GM18519 (cell line): Measurements from ENCODE around the gene ESPL1.
A peak's percentile ranks its signal among the peaks of the same experiment; 100 is the strongest.

Experiments
- ATAC-seq: cut with Tn5 transposase; IDR thresholded peaks from one replicate; pipeline ENCODE4 v1.9.1; 2021; ENCODE audit warnings: mild to moderate bottlenecking, moderate library complexity; ENCODE audit not compliant: unreplicated experiment, low FRiP score

The ESPL1 gene

DNA sequence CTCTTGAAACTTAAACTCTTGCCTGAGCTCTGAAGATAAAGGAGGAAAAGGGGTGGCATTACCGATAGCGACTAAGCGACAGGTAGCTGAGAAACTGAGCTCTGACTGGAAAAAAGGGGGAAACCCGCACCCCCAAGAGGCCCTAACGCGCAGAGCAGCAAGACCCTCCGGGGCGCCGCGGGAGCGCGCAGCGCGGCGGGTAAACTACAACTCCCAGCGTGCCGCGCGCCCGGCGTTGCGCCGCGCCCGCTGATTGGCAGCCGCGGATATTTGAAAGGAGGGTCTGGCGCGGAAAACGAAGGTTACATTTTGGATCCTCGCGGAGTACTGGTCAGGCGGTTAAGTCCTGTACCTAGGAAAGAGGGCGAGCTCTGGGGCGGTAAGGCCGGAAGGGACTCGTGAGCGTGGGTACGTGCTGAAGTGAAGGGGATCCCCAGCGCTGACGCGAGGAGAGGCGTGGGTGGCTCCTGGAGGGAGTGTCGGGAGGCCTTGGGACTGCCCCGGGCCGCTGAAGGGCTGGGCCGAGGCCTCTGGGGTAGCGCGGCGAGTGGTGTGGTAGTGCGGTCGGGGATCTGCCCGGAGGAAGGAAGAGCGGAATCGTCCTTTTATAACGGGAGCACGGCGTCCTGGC, at the start of gene ESPL1:
TSS of gene ESPL1 (plus strand) at position 301 of the 631 bp plus-strand sequence. CDS start 468 bp downstream, outside the sequence.
- peak; percentile 83 for ATAC-seq

GRCh38 chr12:53218551-53219291, 49.4 kb upstream of the ESPL1 start:
- no peak for ATAC-seq

DNA sequence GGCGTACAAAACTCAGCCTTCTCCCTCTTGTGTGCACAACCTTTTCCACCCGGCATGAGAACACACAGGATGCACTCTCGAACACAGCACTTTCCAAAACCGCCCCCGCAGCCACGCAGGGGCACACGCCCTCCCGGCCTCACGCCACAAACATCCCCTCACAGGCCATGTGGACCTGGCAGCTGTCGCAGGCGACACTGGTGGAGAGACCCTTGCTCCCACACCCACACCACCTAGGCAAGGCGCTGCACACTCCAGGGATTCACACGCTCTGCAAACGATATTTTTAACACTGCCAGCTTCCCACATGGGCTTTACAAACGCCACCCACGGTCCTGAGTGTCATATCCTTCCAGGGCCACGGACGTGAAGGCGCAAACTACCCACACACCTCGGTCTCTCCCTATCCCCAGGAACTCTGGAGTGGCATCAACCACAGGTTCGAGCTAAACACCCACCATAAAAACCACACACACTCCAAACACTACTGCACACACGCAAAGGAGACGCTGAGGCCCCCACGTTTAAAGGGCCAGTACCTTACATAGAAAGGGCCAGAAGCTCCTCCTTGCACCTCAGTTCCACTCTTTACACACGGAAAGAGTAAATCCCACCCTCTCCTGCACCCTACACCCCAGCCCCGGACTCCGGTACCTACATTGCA, 48.7 kb upstream of the ESPL1 start:
- no peak for ATAC-seq

GRCh38 chr12:53219956-53220693, 48.0 kb upstream of the ESPL1 start:
- ATAC-seq, result no peak

DNA sequence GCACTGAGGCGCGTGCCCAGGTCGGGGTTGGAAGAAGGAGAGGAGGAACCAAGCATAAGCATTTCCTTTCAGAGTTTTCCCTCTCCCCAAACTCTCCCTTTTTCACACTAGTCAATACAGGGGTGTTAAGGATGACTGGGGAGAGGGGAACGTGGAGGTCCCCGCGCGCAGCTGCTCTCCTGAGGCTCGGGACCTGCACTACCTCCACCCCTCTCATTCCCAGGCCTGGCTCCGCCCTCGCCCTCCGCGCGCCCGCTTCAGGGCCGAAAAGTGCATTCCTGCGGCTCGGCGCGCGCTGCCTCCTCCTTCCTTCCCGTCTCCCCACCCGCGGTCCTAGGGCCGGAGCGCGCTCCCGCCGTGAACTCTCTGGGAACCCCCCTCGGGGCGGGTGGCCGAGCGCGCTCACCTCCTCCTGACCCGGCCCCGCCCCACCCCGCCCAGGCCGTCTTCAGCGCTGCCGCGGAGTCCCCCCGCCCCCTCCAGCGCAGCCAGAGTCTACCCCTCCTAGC, 47.4 kb upstream of the ESPL1 start:
- ATAC-seq, result no peak

DNA sequence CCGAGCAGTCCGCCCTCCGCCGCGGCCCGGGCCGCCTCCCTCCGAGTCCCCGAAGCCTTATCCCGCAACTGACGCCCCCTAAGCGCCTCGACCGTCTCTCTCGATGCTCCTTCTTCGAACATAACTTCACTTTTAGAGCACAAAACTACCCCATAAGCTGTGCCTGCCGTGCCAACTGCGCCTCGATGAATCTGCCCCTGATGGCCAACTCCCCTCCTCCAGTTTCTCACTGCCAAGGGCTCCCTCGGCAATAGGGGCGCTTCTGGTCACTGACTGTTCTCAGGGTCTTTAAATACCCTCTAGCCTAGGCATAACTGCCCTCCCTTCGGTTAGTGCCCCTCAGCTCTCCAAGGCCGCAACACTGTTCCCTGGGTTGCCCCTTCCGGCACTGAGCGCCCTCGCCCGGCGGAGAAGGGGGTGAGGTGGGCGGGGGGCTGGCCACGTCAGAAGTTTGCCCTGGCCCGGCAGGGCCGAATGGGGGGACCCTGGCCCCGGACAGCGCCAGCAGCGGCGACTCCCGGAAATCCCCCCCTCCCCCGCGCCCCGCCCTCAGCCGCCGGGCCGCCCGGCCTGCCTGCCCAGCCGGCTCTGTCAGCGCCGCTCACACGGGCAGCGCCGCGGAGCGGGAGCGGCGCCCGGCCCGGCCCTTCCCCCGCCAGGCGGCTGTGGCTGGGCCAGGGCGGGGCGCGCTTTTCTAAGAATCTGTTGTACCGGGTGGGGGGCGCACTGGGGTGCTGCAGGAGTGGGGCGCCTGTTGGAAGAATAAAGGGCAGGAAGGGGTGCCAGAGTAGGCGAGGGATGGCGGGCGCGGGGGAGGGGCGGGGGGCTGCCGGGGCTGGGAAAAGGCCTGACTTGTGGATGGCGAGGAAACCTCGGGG, 46.7 kb upstream of the ESPL1 start:
- no peak for ATAC-seq

- ATAC-seq, result no peak
Measured at GRCh38 chr12:53222170-53222721, 45.9 kb upstream of the ESPL1 start.

DNA sequence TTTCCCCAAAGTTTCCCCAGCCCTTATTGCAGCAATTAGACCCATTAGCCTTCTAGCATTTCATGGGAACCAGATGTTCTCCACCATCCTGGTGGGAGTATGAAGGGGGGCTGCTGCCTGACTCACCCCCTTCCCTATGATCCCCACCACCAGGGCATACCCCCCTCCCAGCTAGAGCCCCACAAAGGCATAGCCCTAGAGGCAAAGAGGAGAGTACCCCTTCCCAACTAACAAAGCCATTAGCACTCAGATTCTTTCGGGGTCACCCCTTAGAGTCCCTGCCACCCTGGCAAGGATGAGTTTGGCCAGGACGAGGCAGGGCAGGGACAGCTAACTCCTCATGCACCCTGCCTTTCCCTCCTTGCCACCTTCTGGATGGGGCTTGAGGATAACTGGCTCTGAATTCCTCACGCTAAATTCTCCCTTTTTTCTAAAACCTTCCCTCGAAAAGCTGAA, 45.3 kb upstream of the ESPL1 start:
- no peak for ATAC-seq

- no peak for ATAC-seq
Measured at GRCh38 chr12:53223389-53224060, 44.6 kb upstream of the ESPL1 start.

DNA sequence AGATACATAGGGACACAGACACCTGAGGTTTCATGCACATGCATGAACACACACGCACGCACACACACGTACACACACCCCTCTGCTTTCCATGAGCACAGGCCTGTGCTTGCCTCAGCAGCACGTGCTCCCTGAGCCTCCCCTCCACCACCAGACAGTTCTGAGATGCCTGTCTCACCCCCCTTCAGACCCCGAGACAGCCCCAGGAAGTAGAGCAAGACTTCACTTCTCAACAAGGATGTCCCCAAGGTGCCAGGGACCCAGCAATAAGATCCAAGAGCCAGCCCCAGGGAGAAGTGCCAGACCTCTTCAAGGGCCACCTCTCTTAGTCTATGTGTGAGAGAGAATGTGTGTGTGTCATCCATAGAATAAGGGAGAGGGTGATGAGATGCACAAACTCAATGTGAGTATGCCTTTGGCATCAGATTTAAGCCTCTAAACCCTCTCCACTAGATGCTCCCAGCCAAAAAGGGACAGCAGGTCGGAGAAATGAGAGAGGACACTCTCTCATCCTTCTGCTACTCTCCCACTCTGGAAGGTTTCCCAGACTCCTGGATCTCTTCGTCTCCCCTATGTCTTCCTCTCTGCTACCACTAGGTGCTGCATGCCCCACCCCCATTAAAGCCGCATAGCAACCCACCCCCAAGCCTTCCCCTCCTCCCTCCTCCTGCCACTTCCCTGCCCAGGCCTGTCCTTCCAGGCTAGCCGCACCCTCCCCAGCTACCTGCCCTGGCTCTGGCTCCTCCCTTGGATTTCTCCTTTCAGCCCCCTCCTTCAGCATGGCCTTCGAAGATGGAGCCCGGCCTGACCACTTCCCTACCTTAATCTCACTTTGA, 43.8 kb upstream of the ESPL1 start:
- ATAC-seq, result no peak

DNA sequence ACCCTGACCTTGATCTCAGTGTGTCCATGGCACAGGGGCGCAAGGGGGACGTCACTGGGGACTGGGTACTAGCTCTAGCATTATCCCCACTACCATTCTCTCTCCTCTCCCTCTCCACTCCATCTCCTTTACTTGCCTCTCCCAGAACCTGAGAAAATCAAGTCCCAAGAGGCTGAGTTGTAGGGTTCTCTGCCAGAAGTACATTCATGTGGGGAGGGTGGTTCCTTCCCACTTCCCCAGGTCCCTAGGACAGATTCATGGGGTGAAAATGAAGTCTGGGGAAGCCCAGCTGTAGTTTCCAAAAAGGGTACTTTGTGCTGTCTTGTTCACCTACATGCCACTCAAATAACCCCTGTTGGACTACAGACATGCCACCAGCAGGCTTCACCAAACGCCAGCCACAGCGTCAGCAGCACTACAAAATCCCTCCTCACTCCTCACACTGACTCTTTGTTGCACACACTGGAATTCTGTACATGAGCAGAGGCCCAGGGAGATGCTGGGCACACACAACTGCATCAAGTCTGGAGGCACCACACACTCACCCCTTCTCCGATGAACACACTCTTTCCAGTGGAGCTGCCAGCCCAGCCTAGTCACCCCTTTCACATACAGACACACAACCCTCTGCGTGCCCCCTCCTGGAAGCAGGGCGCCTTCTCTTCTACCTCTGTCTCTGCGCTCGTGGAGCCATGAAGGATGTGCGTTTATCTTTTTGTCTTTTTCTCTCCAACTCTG, 43.0 kb upstream of the ESPL1 start:
- ATAC-seq, result no peak

GRCh38 chr12:53225635-53226424, 42.3 kb upstream of the ESPL1 start:
- ATAC-seq, result no peak

DNA sequence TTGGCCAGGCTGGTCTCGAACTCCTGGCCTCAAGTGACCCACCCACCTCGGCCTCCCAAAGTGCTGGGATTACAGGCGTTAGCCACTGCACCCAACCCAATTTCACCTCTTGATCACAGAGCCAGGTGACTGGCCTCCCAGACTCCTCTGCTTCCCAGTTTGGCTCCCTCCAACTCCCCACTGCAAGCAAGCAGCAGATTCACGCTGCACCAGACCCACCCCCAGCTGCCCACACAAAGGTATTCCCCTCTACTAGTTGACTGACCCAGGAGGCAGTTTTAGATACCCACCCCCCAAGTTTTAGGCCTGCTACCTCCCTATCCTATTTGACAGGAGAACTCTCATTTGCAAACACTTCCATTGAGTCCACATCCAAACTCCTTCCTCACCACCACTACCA, 41.3 kb upstream of the ESPL1 start:
- ATAC-seq, result no peak

DNA sequence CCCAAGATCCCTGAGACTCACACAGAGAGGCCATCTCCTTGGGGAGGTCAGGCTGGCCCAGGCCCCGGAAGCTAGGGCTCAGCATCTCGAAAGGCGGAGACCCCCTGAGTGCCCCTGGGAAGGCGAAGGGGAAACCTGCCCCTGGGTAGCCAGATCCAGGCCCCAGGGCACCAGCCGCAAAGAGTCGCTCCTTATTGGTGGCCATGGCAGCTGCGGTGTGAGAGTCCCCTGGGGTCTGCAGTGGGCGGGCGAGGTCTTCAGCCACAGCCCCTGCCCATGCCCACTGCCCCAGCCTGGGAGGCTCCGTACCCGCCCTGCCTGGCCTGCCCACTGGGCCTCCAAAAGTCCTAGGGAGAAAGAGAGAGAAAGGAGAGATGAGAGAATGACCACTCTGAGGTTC, 40.8 kb upstream of the ESPL1 start:
- ATAC-seq, result no peak

- ATAC-seq, result no peak
Measured at GRCh38 chr12:53227836-53228235, 40.3 kb upstream of the ESPL1 start.

GRCh38 chr12:53229454-53229853, 38.6 kb upstream of the ESPL1 start:
- ATAC-seq, result no peak
